HG03196 (cell line): ENCODE data around the gene MRAS.
"Not testable (repeated sequence)": the region's sequence is repeated elsewhere in the genome, so short reads cannot be mapped to it uniquely, and the experiment has no call there.

Experiments used
- ATAC-seq: cut with Tn5 transposase; IDR thresholded peaks from one replicate; pipeline ENCODE4 v1.9.1; 2021; ENCODE audit not compliant: unreplicated experiment

Gene MRAS

GRCh38 chr3:138412821-138413551 lies 64.6 kb downstream of the MRAS start:
- ATAC-seq: no peak

- ATAC-seq: not testable (repeated sequence)
Measured at GRCh38 chr3:138416236-138416635, 67.9 kb downstream of the MRAS start.

- peak; percentile 77 for ATAC-seq
Measured at GRCh38 chr3:138417559-138417982, 69.2 kb downstream of the MRAS start.

- no peak for ATAC-seq
Measured at GRCh38 chr3:138418601-138419206, 70.3 kb downstream of the MRAS start.

GRCh38 chr3:138423316-138423715 lies 74.9 kb downstream of the MRAS start:
- ATAC-seq: no peak

- ATAC-seq: no peak
Measured at GRCh38 chr3:138424323-138424722, 75.9 kb downstream of the MRAS start.

- no peak for ATAC-seq
Measured at GRCh38 chr3:138426211-138426610, 77.8 kb downstream of the MRAS start.

- ATAC-seq: not testable (repeated sequence)
Measured at GRCh38 chr3:138426754-138427153, 78.4 kb downstream of the MRAS start.

- no peak for ATAC-seq
Measured at GRCh38 chr3:138429665-138430064, 81.3 kb downstream of the MRAS start.

- ATAC-seq: no peak
Measured at GRCh38 chr3:138432576-138433240, 84.3 kb downstream of the MRAS start.

- ATAC-seq: no peak
Measured at GRCh38 chr3:138433892-138434275, 85.5 kb downstream of the MRAS start.

- ATAC-seq: no peak
Measured at GRCh38 chr3:138434276-138434874, 86.0 kb downstream of the MRAS start, which contains the start of gene ESYT3. ESYT3 (plus strand) TSS chr3:138434616; CDS start chr3:138434799, 183 bp downstream.

GRCh38 chr3:138434875-138435772 lies 86.7 kb downstream of the MRAS start:
- no peak for ATAC-seq

GRCh38 chr3:138435840-138436239 lies 87.5 kb downstream of the MRAS start:
- ATAC-seq: no peak

GRCh38 chr3:138437281-138437680 lies 88.9 kb downstream of the MRAS start:
- no peak for ATAC-seq

GRCh38 chr3:138438896-138439295 lies 90.5 kb downstream of the MRAS start:
- no peak for ATAC-seq

- no peak for ATAC-seq
Measured at GRCh38 chr3:138439646-138440045, 91.3 kb downstream of the MRAS start.

GRCh38 chr3:138440121-138440521 lies 91.7 kb downstream of the MRAS start:
- ATAC-seq: no peak

GRCh38 chr3:138440596-138440995 lies 92.2 kb downstream of the MRAS start:
- ATAC-seq: no peak

- ATAC-seq: no peak
Measured at GRCh38 chr3:138441256-138441655, 92.9 kb downstream of the MRAS start.

GRCh38 chr3:138441742-138442141 lies 93.4 kb downstream of the MRAS start:
- ATAC-seq: no peak
